Common myeloid progenitor, CD34-positive (primary cell): ENCODE measurements around the gene POLR1G.
A peak's percentile ranks its signal among the peaks of the same experiment; 100 is the strongest.
"Not testable (repeated sequence)": the region's sequence is repeated elsewhere in the genome, so short reads cannot be mapped to it uniquely, and the experiment has no call there.

Experiments used
- CTCF ChIA-PET: fragments of 350-600 bp; sonication (Branson Sonifier 250); formaldehyde crosslinking; loops from one replicate; lab custom pipeline; 2021; ENCODE audit warnings: antibody characterized with exemption; lab: Charles Lee
- POLR2A ChIA-PET: fragments of 350-600 bp; sonication (Branson Sonifier 250); formaldehyde crosslinking; loops from one replicate; lab custom pipeline; 2021; ENCODE audit warnings: antibody characterized with exemption; lab: Charles Lee
- DNase-seq, 3 donors: peaks; one replicate each; pipeline versions ENCODE4 v3.0.0 to v3.0.0-alpha.2; 2013
- H3K27ac ChIP-seq, 2 experiments: 1 replicate in 1 of 2; 2 replicates in 1 of 2; pipeline ENCODE4 v1.7.0; 2013; ENCODE audit warnings: inconsistent platforms in 2 of 2, low read length in 2 of 2, mild to moderate bottlenecking in 2 of 2, low read depth in 1 of 2, moderate library complexity in 1 of 2; ENCODE audit not compliant: severe bottlenecking in 2 of 2, insufficient read depth in 1 of 2, poor library complexity in 1 of 2
- H3K27me3 ChIP-seq, 5 experiments: replicated peaks in 2 of 5; 1 replicate in 3 of 5; 2 replicates in 2 of 5; pipeline versions ENCODE4 v1.6.1 to v1.7.0; 2013; ENCODE audit warnings: low read length in 4 of 5, mild to moderate bottlenecking in 2 of 5, moderate library complexity in 2 of 5, inconsistent platforms in 1 of 5; ENCODE audit not compliant: insufficient read depth in 5 of 5, control insufficient read depth in 4 of 5
- H3K36me3 ChIP-seq, 4 experiments: 1 replicate in 2 of 4; 2 replicates in 2 of 4; pipeline versions ENCODE4 v1.6.1 to v1.7.0; 2013; ENCODE audit warnings: low read length in 3 of 4, control low read depth in 1 of 4, mild to moderate bottlenecking in 1 of 4; ENCODE audit not compliant: control insufficient read depth in 4 of 4, insufficient read depth in 4 of 4
- H3K4me1 ChIP-seq, 4 experiments: 1 replicate in 3 of 4; 2 replicates in 1 of 4; pipeline versions ENCODE4 v1.6.1 to v1.7.1; 2013; ENCODE audit warnings: low read length in 3 of 4, mild to moderate bottlenecking in 3 of 4, control low read depth in 1 of 4, inconsistent platforms in 1 of 4, moderate library complexity in 1 of 4; ENCODE audit not compliant: control insufficient read depth in 4 of 4, insufficient read depth in 4 of 4; ENCODE audit errors: control extremely low read depth in 1 of 4
- H3K4me3 ChIP-seq, 7 experiments: 1 replicate in 4 of 7; 2 replicates in 3 of 7; pipeline versions ENCODE4 v1.5.1 to v1.7.0; 2013; ENCODE audit warnings: mild to moderate bottlenecking in 7 of 7, low read length in 6 of 7, moderate library complexity in 6 of 7, inconsistent platforms in 2 of 7, low read depth in 2 of 7, control low read depth in 1 of 7; ENCODE audit not compliant: insufficient read depth in 4 of 7, control insufficient read depth in 1 of 7; ENCODE audit errors: extremely low read depth in 1 of 7
- H3K9me3 ChIP-seq, 5 experiments: 1 replicate in 4 of 5; 2 replicates in 1 of 5; pipeline versions ENCODE4 v1.6.1 to v1.7.1; 2013; ENCODE audit warnings: low read length in 4 of 5, mild to moderate bottlenecking in 2 of 5, inconsistent platforms in 1 of 5, low read depth in 1 of 5, moderate library complexity in 1 of 5; ENCODE audit not compliant: control insufficient read depth in 4 of 5, insufficient read depth in 2 of 5; ENCODE audit errors: control extremely low read depth in 1 of 5
- WGBS: methylation state at CpG from one replicate; pipeline ENCODE4 v1.1.5; 2013; ENCODE audit not compliant: insufficient coverage; 5-methylcytosine and 5-hydroxymethylcytosine counted together

The POLR1G gene

GRCh38 chr19:45405435-45406225 is 814 bp upstream of the POLR1G start:
- no peaks in the 10 kb centered on the region for H3K9me3 ChIP-seq
- H3K4me1 ChIP-seq: peaks cover 5 to 38% (median 38%) of the 10 kb centered on the region in 4 experiments
- peak overlapping the region; percentile 96 to 99 for H3K27ac ChIP-seq
- DNase-seq: peak; percentile 73 to 85 (median 78)
- under 1% methylated on average over 37 of the region's 48 CpGs for WGBS
- peak overlapping the region; percentile 70 to 92 (median 83) for H3K4me3 ChIP-seq
- peaks cover 0 to 10% (median 1%) of the 10 kb centered on the region in 4 experiments for H3K36me3 ChIP-seq
- POLR2A ChIA-PET: no interaction called here
- H3K27me3 ChIP-seq: peaks cover 0 to 32% (median 21%) of the 10 kb centered on the region in 5 experiments
- CTCF ChIA-PET: interaction anchor here (3.0 to 6.7 kb wide), 4 partner anchors 11 to 80 kb away, joined by 11 to 65 read pairs (median 25); no protein-coding TSS in a partner anchor

- no peak overlapping the region for H3K27ac ChIP-seq
- H3K36me3 ChIP-seq: peaks cover 0 to 10% (median 3%) of the 10 kb centered on the region in 4 experiments
- DNase-seq: no peak
- 0% methylated on average over 9 of the region's 10 CpGs for WGBS
- H3K9me3 ChIP-seq: no peaks in the 10 kb centered on the region
- ChIA-PET CTCF (interaction anchor here (0.9 to 1.0 kb wide), 2 partner anchors 9 to 21 kb away, joined by 3 to 4 read pairs; no protein-coding TSS in a partner anchor), POLR2A (no interaction called here)
- peaks cover 5 to 38% (median 38%) of the 10 kb centered on the region in 4 experiments for H3K4me1 ChIP-seq
- peaks cover 0 to 32% (median 21%) of the 10 kb centered on the region in 5 experiments for H3K27me3 ChIP-seq
- H3K4me3 ChIP-seq: peak overlapping the region; percentile 70 to 92 (median 83)
These were observed 589 bp downstream of the POLR1G start for GRCh38 chr19:45407091-45407375.

- 100% methylated on average over 3 of the region's 5 CpGs for WGBS
- Histone ChIP-seq H3K4me3 (peak overlapping the region in 4 of 7 experiments; percentile 15 to 92 (median 82)), H3K27me3 (peaks cover 0 to 27% (median 21%) of the 10 kb centered on the region in 5 experiments), H3K4me1 (peaks cover 5 to 38% (median 36%) of the 10 kb centered on the region in 4 experiments)
- H3K36me3 ChIP-seq, H3K27ac ChIP-seq, H3K9me3 ChIP-seq, POLR2A ChIA-PET, DNase-seq: not testable (repeated sequence)
- CTCF ChIA-PET: interaction anchor here (0.9 to 1.0 kb wide), 2 partner anchors 9 to 21 kb away, joined by 3 to 4 read pairs; no protein-coding TSS in a partner anchor
These were observed 1.1 kb downstream of the POLR1G start for GRCh38 chr19:45407585-45407984.

- H3K4me3 ChIP-seq: no peak overlapping the region
- WGBS: 100% methylated on average over 7 of the region's 8 CpGs
- ChIA-PET CTCF (no interaction called here), POLR2A (no interaction called here)
- DNase-seq: no peak
- H3K27me3 ChIP-seq: peaks cover 0 to 21% (median 16%) of the 10 kb centered on the region in 5 experiments
- H3K36me3 ChIP-seq: peaks cover 0 to 14% (median 8%) of the 10 kb centered on the region in 4 experiments
- H3K9me3 ChIP-seq: no peaks in the 10 kb centered on the region
- H3K4me1 ChIP-seq: peaks cover 5 to 38% (median 34%) of the 10 kb centered on the region in 4 experiments
- no peak overlapping the region for H3K27ac ChIP-seq
These were observed 1.7 kb downstream of the POLR1G start for GRCh38 chr19:45408121-45408520.

- Histone ChIP-seq H3K27ac (no peak overlapping the region), H3K4me3 (no peak overlapping the region), H3K4me1 (peaks cover 5 to 38% (median 33%) of the 10 kb centered on the region in 4 experiments), H3K27me3 (peaks cover 0 to 12% (median 8%) of the 10 kb centered on the region in 5 experiments), H3K9me3 (no peaks in the 10 kb centered on the region), H3K36me3 (peaks cover 2 to 22% (median 15%) of the 10 kb centered on the region in 4 experiments)
- no peak for DNase-seq
- ChIA-PET POLR2A (no interaction called here), CTCF (no interaction called here)
- WGBS: 90% methylated on average over 15 of the region's 15 CpGs
These were observed 2.5 kb downstream of the POLR1G start for GRCh38 chr19:45408830-45409556.

GRCh38 chr19:45409557-45409920 is 3.1 kb downstream of the POLR1G start:
- no CpG with 5 or more reads among the region's 4 CpGs for WGBS
- Histone ChIP-seq H3K36me3 (peaks cover 2 to 27% (median 19%) of the 10 kb centered on the region in 4 experiments), H3K27me3 (peaks cover 0 to 7% (median 2%) of the 10 kb centered on the region in 5 experiments), H3K4me3 (no peak overlapping the region), H3K4me1 (peaks cover 5 to 33% (median 28%) of the 10 kb centered on the region in 4 experiments), H3K9me3 (no peaks in the 10 kb centered on the region), H3K27ac (no peak overlapping the region)
- POLR2A ChIA-PET: no interaction called here
- CTCF ChIA-PET: no interaction called here
- DNase-seq: no peak
